ENCODE measurements around the gene BARHL2.
A peak's percentile ranks its signal among the peaks of the same experiment; 100 is the strongest.

The BARHL2 gene

GRCh38 chr1:90724361-90724760, 7.3 kb upstream of the BARHL2 start:
- DNase-seq: no peak

- DNase-seq: no peak
Observed at GRCh38 chr1:90723590-90724108, 6.5 kb upstream of the BARHL2 start.

- DNase-seq: no peak
Observed at GRCh38 chr1:90722874-90723589, 5.9 kb upstream of the BARHL2 start.

GRCh38 chr1:90721210-90722194, 4.4 kb upstream of the BARHL2 start:
- DNase-seq: peak; percentile 6 to 20

- DNase-seq: no peak
Observed at GRCh38 chr1:90720145-90720636, 3.1 kb upstream of the BARHL2 start.

GRCh38 chr1:90719330-90720144, 2.4 kb upstream of the BARHL2 start:
- DNase-seq: no peak

GRCh38 chr1:90718411-90719329, 1.6 kb upstream of the BARHL2 start:
- DNase-seq: no peak

GRCh38 chr1:90717665-90718410, 736 bp upstream of the BARHL2 start:
- DNase-seq: no peak

- no peak for DNase-seq
Observed at GRCh38 chr1:90717356-90717664, 208 bp upstream of the BARHL2 start.

GRCh38 chr1:90716243-90716551, 905 bp downstream of the BARHL2 start:
- DNase-seq: no peak

GRCh38 chr1:90715309-90715708, 1.8 kb downstream of the BARHL2 start:
- DNase-seq: no peak

GRCh38 chr1:90714521-90714951, 2.6 kb downstream of the BARHL2 start:
- no peak for DNase-seq

- DNase-seq: no peak
Observed at GRCh38 chr1:90713741-90714509, 3.2 kb downstream of the BARHL2 start.

- DNase-seq: no peak
Observed at GRCh38 chr1:90712915-90713730, 4.0 kb downstream of the BARHL2 start.

- DNase-seq: no peak
Observed at GRCh38 chr1:90712153-90712856, 4.8 kb downstream of the BARHL2 start.

- no peak for DNase-seq
Observed at GRCh38 chr1:90711696-90712095, 5.4 kb downstream of the BARHL2 start.

GRCh38 chr1:90710579-90711536, 6.2 kb downstream of the BARHL2 start:
- no peak for DNase-seq

Data from hippocampal formation (tissue), 2 donors.